Ishikawa (cell line): ENCODE measurements around the gene ARSJ.

Experiments
- CEBPB ChIP-seq: IDR thresholded peaks from 2 replicates; pipeline ENCODE4 v1.6.1; 2012
- FOXM1 ChIP-seq: IDR thresholded peaks from 2 replicates; pipeline ENCODE4 v1.6.1; 2012; ENCODE audit warnings: low read depth, borderline replicate concordance
- NFIC ChIP-seq: IDR thresholded peaks from 2 replicates; pipeline ENCODE4 v1.6.1; 2012
- RAD21 ChIP-seq: IDR thresholded peaks from 2 replicates; pipeline ENCODE4 v1.6.1; 2012; ENCODE audit warnings: low read depth
- TCF12 ChIP-seq: IDR thresholded peaks from 2 replicates; pipeline ENCODE4 v1.6.1; 2012; ENCODE audit warnings: low read depth
- TEAD4 ChIP-seq: IDR thresholded peaks from 2 replicates; pipeline ENCODE4 v1.6.1; 2012
- YY1 ChIP-seq: IDR thresholded peaks from 2 replicates; pipeline ENCODE4 v1.6.1; 2012; ENCODE audit warnings: low read depth
- TF ChIP-seq, protein P1 (sequence below): IDR thresholded peaks from 2 replicates; pipeline ENCODE4 v1.6.1; 2012; ENCODE audit warnings: low read depth, mild to moderate bottlenecking
- TF ChIP-seq, protein P2 (sequence below): IDR thresholded peaks from 2 replicates; pipeline ENCODE4 v1.6.1; 2012

DNA sequence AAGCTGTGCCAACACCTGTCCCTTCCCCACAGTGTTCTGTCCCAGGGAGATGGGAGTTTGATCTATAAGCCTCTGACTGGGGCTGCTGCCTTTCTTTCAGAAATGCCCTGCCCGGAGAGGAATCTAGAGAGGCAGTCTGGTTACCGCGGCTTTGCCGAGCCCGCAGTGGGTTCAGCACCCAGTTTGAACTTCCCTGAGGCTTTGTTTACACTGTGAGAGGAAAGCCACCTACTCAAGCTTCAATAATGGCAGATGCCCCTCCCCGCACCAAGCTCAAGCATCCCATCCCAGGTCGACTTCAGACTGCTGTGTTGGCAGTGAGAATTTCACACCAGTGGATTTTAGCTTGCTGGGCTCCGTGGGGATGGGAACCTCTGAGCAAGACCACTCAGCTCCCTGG, 33.3 kb upstream of the ARSJ start:
- TF ChIP-seq FOXM1 (no peak), YY1 (no peak), RAD21 (no peak), CEBPB (no peak), TEAD4 (no peak), TCF12 (no peak), NFIC (no peak)
- TF ChIP-seq, protein P1, sequence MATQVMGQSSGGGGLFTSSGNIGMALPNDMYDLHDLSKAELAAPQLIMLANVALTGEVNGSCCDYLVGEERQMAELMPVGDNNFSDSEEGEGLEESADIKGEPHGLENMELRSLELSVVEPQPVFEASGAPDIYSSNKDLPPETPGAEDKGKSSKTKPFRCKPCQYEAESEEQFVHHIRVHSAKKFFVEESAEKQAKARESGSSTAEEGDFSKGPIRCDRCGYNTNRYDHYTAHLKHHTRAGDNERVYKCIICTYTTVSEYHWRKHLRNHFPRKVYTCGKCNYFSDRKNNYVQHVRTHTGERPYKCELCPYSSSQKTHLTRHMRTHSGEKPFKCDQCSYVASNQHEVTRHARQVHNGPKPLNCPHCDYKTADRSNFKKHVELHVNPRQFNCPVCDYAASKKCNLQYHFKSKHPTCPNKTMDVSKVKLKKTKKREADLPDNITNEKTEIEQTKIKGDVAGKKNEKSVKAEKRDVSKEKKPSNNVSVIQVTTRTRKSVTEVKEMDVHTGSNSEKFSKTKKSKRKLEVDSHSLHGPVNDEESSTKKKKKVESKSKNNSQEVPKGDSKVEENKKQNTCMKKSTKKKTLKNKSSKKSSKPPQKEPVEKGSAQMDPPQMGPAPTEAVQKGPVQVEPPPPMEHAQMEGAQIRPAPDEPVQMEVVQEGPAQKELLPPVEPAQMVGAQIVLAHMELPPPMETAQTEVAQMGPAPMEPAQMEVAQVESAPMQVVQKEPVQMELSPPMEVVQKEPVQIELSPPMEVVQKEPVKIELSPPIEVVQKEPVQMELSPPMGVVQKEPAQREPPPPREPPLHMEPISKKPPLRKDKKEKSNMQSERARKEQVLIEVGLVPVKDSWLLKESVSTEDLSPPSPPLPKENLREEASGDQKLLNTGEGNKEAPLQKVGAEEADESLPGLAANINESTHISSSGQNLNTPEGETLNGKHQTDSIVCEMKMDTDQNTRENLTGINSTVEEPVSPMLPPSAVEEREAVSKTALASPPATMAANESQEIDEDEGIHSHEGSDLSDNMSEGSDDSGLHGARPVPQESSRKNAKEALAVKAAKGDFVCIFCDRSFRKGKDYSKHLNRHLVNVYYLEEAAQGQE = no peak
- TF ChIP-seq, protein P2, sequence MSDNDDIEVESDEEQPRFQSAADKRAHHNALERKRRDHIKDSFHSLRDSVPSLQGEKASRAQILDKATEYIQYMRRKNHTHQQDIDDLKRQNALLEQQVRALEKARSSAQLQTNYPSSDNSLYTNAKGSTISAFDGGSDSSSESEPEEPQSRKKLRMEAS = no peak
